ENCODE measurements around the gene COL27A1.

COL27A1 gene

GRCh38 chr9:114140401-114140800 is 14.9 kb upstream of the COL27A1 start:
- no peak overlapping the region for H3K4me3 ChIP-seq (ENCODE audit: low read length)
- TF ChIP-seq CTCF (IDR thresholded peaks at IDR 0.05; ENCODE audit: insufficient read depth, low read depth, low read length, missing control alignments): no peak
- DNase-seq (ENCODE audit: low read depth): no peak

GRCh38 chr9:114140850-114141249 is 14.5 kb upstream of the COL27A1 start:
- no peak overlapping the region for H3K4me3 ChIP-seq (ENCODE audit: low read length)
- DNase-seq (ENCODE audit: low read depth): no peak
- TF ChIP-seq CTCF (IDR thresholded peaks at IDR 0.05; ENCODE audit: insufficient read depth, low read depth, low read length, missing control alignments): no peak

GRCh38 chr9:114141553-114142402 is 13.6 kb upstream of the COL27A1 start:
- H3K4me3 ChIP-seq (ENCODE audit: low read length): no peak overlapping the region
- peak; percentile 20 for DNase-seq (ENCODE audit: low read depth)
- no peak for TF ChIP-seq CTCF (IDR thresholded peaks at IDR 0.05; ENCODE audit: insufficient read depth, low read depth, low read length, missing control alignments)

- TF ChIP-seq CTCF (IDR thresholded peaks at IDR 0.05; ENCODE audit: insufficient read depth, low read depth, low read length, missing control alignments): no peak
- no peak overlapping the region for H3K4me3 ChIP-seq (ENCODE audit: low read length)
Observed at GRCh38 chr9:114143234-114143633, 12.1 kb upstream of the COL27A1 start.

GRCh38 chr9:114146735-114147134 is 8.6 kb upstream of the COL27A1 start:
- no peak for TF ChIP-seq CTCF (IDR thresholded peaks at IDR 0.05; ENCODE audit: insufficient read depth, low read depth, low read length, missing control alignments)
- DNase-seq (ENCODE audit: low read depth): no peak
- H3K4me3 ChIP-seq (ENCODE audit: low read length): no peak overlapping the region

More at GRCh38 chr9:114143234-114143633, 12.1 kb upstream of the COL27A1 start:
- DNase-seq (ENCODE audit: low read depth): no peak

GRCh38 chr9:114149181-114149580 is 6.2 kb upstream of the COL27A1 start:
- DNase-seq (ENCODE audit: low read depth): no peak
- no peak for TF ChIP-seq CTCF (IDR thresholded peaks at IDR 0.05; ENCODE audit: insufficient read depth, low read depth, low read length, missing control alignments)
- H3K4me3 ChIP-seq (ENCODE audit: low read length): no peak overlapping the region

All from epithelial cell of esophagus (primary cell).